Measurements from ENCODE around the gene CCSER1. TPM values are rescaled to one million over a fixed set of nuclear protein-coding genes. Genes with fewer than 3 reads are reported as not detected.
"Not testable (repeated sequence)": the region's sequence is repeated elsewhere in the genome, so short reads cannot be mapped to it uniquely, and the experiment has no call there.

CCSER1 gene
- total RNA-seq, 1 donor from 2014 or later = 13.3 TPM

DNA sequence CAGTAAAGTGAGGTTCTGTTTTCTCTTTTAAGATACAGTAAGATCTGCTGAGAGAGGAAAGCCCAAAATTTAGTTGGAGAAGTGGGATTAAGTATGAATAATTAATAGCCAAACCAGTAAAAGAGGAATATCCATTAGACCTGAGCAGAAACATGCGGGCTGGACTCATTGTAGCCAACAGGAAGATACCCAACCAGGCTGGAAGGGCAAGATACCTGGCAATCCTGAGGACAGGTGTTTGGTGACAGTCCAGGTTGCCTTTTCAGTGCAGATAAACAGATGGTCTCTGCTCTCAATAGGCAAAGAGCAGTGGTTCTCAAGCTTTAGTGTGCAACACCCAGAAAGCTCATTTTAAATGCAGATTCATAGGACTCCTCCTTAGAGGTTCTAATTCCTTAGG, 1195.8 kb downstream of the CCSER1 start:
- intact Hi-C loops (cut with micrococcal nuclease) = no loop called here
- DNase-seq (no peak), ATAC-seq (no peak)

DNA sequence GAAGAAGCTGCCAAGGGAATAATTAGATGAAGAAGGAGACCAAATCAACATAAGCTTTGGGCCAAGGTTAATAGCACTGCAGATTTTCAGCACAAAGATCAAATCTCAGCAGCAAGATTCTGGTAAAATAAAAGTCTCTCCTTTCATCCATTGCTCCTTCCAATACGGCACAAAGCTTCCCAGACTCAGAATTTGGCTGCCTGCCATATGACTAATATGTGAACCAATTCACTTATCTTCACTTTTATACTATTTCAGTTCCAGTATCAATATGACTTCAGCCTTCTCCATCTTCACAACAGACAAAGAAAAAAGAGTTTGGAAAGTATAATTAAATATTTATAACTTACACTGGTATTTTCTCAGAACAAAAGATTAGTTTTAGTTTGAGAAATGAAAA, 1198.3 kb downstream of the CCSER1 start:
- no peak for ATAC-seq
- intact Hi-C loops (cut with micrococcal nuclease) = no loop called here
- DNase-seq = no peak

DNA sequence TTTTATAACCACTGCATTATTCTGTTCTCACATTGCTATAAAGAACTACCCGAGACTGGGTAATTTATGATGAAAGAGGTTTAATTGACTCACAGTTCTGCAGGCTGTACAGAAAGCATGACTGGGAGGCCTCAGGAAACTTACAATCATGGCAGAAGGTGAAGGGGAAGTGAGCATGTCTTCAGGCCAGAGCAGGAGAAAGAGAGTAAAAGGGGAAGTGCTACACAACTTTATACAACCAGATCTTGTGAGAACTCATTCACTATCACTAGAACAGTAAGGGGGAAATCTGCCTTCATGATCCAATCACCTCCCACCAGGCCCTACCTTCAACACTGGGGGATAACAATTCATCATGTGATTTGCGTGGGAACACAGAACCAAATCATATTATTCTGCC, 1199.0 kb downstream of the CCSER1 start:
- ATAC-seq; DNase-seq; intact Hi-C loops (cut with micrococcal nuclease): not testable (repeated sequence)

DNA sequence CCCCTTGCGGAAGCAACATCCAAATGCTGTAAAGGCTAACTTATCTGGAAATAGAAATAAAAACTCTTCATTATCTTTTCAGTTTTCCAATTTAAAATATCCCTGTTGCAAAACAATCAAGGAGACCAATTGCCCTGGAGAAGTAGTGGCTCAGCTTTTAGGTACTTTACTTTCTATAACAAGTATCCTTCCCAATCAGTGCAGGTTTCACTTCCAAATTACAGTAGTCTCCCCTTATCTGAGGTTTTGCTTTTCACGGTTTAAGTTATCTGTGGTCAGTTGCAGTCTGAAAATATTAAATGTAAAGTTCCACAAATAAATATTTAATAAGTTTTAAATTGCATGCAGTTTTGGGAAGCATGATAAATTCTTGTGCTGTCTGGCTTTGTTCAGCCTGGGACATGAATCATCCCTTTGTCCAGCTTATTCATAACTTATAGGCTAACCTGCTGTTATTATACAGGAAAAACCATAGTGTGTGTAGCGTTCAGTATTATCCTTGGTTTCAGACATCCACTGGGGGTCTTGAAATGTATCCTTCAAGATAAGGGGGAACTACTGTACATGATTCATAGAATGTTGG, 1203.5 kb downstream of the CCSER1 start:
- no peak for DNase-seq
- no peak for ATAC-seq
- intact Hi-C loops (cut with micrococcal nuclease) = no loop called here

DNA sequence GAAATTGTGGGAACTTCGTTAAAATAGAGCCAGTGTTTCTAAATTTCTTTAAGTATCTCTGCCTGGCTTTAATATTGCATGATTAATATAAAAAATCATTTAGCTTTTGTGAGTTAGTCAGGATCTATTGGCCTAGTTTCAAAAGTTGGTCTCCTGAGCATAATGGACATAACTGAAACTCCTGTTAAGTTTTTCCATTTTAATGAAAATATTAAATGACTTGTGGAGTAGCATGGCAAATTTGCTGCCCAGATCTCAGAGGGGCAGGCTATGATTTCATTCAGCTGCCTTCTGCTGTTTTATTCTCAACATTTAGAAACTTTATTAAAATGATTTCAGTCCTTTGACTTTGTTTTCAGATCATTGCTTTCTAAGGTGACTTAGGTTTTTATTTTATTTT, 1213.6 kb downstream of the CCSER1 start:
- intact Hi-C loops (cut with micrococcal nuclease) = no loop called here
- ATAC-seq (no peak), DNase-seq (no peak)

DNA sequence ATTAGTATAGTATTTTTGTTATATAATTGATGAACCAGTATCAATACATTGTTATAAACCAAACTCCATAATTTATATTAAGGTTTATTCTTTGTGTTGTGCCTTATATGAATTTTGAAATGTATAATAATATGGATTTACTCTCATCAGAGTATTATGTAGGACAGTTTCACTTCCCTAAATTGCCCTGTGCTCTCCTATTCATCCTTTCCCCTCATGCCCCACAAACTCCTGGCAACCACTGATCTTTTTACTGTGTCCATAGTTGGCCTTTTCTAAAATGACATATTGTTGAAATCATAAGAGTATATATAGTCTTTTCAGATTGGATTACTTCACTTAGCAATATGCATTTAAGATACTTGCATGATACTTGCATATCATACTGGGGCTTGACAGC, 1218.4 kb downstream of the CCSER1 start:
- ATAC-seq = no peak
- intact Hi-C loops (cut with micrococcal nuclease) = no loop called here
- no peak for DNase-seq

DNA sequence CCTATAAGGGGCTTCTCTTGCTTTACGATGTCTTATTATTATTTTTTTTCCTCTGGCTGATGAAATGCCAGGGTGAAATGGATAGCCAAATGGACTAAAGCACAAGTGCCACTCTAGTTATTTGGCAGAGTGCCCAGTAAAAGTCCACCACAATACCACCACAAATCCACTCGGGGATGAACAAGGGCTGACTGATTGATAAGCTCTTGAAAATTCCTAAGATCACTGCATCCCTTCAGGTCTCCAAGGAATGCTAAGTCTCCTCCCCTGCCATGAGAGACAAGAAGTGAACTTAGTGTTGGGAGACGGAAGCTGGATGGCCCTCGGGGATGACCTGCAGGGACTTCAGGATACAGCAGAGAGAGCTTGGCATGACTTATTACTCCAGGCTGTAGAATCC, 1229.3 kb downstream of the CCSER1 start:
- ATAC-seq; intact Hi-C loops (cut with micrococcal nuclease); DNase-seq: not testable (repeated sequence)

DNA sequence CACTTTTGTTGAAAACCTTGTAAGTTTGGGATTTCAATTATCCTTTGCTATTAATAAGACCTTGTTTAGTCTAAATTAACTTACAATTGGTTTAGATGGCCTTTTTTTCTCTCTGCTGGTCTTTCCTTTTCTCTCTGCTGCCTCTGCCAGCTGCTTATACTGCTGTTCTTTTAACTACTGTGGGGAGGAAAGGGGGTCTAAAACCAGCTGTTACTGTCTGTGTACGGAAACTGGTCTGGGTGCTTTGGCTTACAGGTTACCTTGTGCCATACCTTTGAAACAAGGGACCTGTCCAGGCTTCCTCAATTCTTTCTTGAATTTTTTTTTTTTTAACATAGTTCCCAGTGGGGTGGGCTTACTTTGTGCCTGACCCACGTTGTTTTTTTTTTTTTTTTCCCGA, 1230.8 kb downstream of the CCSER1 start:
- intact Hi-C loops (cut with micrococcal nuclease); DNase-seq; ATAC-seq: not testable (repeated sequence)

DNA sequence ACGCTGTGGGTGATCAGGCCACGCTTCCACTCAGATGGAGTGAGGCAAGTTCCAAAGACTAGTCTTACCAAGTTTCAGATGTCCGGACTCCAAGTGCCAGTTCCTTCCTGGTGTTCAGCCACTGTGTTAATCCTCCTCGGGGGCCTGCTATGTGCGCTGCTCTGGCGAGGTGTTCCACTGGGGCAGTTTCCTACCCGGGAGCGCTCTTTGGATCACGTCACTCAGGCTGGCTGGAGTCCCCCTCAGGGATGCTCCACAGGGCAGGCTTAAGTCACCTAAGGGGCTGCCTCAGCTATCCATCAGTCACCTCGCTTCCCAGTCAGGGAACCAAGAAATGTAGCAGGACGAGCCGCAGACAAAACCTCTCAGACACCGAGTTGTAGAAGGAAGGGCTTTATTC, 1231.4 kb downstream of the CCSER1 start:
- DNase-seq; ATAC-seq; intact Hi-C loops (cut with micrococcal nuclease): not testable (repeated sequence)

DNA sequence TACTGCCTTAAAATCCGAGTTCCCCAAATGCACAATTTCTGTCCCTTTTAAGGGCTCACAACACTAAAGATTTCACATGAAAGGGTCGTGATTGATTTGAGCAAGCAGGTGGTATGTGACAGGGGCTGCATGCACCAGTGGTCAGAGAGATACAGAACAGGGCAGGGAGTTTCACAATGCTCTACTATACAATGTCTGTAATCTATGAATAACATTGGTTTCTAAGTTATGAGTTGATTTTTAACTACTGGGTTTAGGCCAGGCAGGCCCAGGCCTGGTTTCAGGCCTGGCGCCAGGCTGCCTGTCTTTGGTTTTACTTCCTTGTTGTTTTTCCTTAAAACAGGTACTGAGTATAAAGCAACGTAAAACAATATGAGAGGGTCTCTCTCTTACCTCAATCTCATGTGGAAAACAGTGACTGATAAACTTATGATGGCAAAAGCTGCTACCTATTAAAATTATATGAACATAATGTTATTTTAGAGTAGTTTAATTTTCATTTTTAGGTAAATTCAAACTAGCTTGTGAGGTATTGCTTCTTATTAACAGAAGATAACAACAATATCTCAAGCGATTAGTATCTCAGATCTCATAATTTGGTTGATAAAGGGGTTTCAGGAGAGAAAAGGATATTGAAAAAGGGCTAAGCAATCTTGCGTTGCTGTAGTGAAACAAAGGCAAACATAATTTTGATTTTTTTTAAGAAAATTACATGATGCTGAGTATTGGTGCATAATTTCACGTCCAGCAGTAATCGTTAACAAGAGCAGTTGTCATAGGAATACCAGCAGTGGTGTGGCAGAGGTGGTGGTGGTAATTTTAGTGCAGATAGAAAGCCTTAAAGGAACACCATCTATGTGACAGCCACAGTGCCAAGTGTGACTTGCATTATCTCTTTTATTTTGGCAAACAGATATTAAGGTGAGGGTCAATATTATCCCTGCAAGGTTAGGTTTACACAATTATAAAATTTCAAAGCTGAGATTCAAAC, 1232.1 kb downstream of the CCSER1 start:
- DNase-seq = no peak
- no peak for ATAC-seq
- intact Hi-C loops (cut with micrococcal nuclease) = no loop called here

DNA sequence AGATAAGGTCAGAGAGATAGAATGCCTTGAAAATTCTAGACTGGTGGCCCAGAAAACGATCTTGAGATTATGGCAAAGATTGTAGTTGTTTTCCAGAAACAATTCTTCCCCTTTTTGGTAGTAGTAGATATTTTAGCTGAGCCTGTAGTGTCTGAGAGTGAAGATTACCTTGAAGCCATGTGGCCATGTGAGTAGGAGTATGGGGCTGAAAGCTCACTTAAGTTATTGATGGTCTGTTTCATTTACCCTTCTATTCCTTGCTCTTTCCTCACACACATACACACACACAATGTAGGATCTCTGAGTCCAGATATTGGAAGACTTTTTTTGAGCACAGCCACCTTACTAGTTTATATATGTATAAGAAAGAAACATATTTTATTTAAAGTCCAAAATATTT, 1234.9 kb downstream of the CCSER1 start:
- intact Hi-C loops (cut with micrococcal nuclease) = no loop called here
- ATAC-seq (no peak), DNase-seq (no peak)

DNA sequence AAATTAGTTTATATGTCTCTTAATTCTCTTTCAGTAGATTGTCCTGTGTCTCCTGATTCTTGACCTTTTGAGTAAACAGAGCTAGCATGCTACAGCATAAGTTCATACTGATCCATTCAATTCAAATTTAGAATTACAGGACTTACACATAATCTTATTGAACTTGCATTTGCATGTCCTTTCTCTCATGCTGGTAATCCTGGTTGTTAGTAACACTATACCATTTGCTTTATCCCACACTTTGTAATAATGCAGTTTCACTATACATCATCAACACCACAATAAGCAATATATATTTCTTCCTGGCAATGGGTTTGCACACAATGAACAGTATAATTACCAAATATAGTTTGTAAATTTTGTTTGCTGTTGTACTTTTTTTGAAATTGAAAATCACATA, 1239.4 kb downstream of the CCSER1 start:
- ATAC-seq (no peak), DNase-seq (no peak)
- intact Hi-C loops (cut with micrococcal nuclease) = no loop called here

DNA sequence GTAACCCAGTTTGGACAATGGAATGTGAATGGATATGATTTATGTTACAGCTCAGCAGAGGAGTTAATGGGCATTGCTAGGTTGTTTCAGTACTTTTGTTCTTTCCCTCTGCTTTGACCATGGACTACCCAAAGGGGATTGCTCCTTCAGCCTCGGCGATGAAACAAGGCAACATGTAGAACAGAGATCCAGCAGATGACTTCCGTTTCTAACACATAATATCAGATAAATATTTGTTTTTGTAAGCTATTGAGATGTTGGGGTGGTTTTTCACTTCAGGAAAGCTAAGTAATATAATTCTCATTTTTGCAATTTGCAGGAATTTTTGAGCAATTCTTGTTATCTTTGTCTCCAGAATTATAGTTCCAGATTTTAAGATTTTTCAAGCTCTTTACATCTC, 1241.9 kb downstream of the CCSER1 start:
- ATAC-seq (no peak), DNase-seq (no peak)
- intact Hi-C loops (cut with micrococcal nuclease) = no loop called here

DNA sequence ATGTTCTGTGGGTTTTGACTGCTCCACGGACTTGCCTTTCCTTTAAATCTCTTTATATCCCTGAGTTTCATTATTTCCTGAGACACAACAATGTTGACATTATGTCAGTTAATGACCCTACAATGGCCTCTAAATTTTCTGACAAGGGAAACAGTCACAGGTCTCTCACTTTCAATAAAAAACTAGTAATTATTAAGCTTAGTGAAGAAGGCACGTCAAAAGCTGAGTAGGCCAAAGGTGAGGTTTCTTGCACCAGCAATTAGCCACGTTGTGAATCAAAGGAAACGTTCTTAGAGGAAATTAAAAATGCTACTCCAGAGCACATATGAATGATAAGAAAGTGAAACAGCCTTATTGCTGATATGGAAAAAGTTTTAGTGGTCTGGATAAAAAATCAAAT, 1246.4 kb downstream of the CCSER1 start:
- DNase-seq (no peak), ATAC-seq (no peak)
- intact Hi-C loops (cut with micrococcal nuclease) = no loop called here

DNA sequence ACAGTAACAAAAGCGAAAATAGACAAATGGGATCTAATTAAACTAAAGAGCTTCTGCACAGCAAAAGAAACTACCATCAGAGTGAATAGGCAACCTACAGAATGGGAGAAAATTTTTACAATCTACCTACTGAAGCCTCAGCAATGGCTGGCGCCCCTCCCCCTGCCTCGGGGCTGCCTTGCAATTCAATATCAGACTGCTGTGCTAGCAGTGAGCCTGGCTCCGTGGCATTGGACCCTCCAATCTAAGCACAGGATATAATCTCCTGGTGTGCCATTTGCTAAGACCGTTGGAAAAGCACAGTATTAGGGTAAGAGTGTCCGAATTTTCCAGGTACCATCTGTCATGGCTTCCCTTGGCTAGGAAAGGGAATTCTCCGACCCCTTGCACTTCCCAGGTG, 1278.2 kb downstream of the CCSER1 start:
- DNase-seq; intact Hi-C loops (cut with micrococcal nuclease); ATAC-seq: not testable (repeated sequence)

DNA sequence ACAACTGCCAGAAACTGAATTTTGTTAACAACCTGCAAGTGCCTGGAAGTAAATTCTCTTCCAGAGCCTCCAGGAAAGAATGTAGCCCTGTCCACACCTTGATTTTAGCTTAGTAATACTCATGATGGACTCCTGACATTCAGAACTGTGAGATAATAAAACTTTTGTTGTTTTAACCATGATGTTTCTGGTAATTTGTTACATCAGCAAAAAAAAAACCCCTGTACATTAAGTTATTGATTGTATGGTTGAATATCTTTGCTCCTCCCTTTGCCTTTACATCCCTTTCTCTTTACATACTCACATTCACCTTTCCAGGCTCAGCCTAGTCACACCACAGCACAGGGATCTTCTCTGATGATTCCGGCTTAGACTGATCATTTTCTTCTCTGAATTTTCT, 1294.8 kb downstream of the CCSER1 start:
- intact Hi-C loops (cut with micrococcal nuclease) = no loop called here
- no peak for ATAC-seq
- no peak for DNase-seq

DNA sequence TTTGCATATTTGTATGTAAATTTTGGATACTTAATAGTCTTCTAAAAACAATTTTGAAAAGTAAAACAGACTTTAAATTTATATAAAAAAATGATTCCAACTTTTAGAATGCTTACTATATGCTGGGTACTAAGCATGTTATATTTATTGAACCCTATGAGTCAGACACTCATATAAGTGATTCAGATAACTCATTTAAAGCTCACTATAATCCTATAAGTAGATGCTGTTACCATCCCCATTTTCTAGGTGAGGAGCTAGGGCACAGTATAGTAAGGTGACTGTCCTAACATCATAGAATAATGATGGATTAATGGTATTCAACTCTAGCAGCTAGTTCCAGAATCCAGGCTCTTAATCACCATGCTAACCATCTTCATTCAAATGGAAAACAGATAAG, 1299.5 kb downstream of the CCSER1 start:
- DNase-seq = no peak
- ATAC-seq = no peak
- intact Hi-C loops (cut with micrococcal nuclease) = no loop called here

DNA sequence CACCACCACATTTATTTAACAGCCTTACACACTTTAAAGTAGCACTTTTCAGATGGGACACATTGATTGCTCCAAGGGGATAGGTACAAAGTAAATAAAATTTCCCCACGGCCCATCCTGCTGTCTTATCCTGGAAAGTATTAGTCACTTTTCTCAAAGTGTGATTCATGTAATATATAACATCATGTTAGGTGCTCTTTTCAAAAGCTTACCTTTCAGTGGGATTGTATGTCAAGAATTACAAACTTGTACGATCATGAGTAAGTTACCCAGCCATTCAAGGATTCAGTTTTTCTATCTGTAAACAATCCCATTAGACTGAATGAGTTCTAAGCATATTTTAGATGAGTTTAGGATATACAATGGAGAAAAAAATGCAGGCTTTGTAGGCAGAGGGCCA, 1300.0 kb downstream of the CCSER1 start:
- ATAC-seq = no peak
- no peak for DNase-seq
- intact Hi-C loops (cut with micrococcal nuclease) = no loop called here

DNA sequence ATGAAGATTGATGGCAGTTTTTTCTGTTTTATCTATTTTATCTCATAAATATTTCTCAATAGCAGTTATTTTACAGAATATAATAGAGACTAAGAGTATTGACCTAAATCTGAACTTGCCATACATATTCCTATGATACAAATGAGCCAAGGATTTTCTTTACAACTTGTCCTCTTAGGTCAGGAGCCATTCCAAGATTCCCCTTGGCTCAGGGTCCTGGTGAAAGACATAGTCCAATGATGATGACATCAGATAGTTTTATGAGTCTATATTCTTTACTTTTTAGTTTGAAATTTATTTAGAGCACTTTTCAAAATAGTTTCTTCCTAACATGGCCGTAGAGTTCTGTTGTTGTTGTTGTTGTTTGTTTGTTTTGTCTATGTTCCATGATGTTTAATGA, 1307.4 kb downstream of the CCSER1 start:
- intact Hi-C loops (cut with micrococcal nuclease) = no loop called here
- DNase-seq (no peak), ATAC-seq (no peak)

DNA sequence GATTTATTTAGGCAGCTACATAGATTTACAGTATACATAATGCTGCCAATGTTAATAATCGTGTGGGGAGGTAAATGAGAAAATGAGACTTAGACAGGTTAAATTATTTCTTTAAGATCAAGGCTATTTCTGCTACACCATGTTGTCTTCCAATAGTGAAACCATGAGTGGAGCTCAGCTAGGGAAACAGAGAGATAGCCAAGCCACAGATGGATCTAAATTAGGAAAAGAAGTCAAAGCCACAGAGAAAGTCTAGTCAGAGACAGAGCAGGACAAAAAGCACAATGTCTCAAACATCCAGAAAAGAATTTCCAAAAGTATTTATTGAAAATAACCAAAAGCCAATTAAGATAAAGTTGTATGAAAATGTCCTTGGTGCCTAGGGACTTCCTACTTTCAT, 1309.4 kb downstream of the CCSER1 start:
- ATAC-seq = no peak
- DNase-seq = no peak
- intact Hi-C loops (cut with micrococcal nuclease) = no loop called here

DNA sequence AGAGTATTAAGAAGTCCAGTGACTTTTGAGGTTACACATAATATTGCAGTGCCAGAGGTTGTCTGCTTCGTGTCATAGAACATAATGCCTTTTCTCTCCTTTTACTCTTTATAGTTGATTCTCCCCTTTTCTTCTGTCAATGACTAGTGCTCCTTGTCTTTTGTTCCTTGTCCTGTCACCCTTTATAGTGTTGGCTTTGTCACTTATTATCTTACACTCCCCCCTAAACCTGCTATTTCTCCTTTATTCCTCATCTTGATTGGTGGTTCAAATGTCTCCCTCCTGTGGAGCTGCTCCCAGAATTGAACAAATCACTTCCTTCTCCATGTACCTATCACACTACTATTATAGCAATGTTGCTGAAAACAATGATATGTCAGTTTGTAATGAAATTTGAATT, 1320.0 kb downstream of the CCSER1 start:
- intact Hi-C loops (cut with micrococcal nuclease) = no loop called here
- DNase-seq (no peak), ATAC-seq (no peak)
